H1 (cell line): Measurements from ENCODE around the gene MRFAP1.

ENCODE experiments used
- ASH2L ChIP-seq: fragments of 200-600, 300-600 bp; sonication (generic); IDR thresholded peaks from one replicate; pipeline ENCODE4 v1.7.1; 2017; ENCODE audit warnings: low read length
- CBX5 ChIP-seq: fragments of 300-800, 300-1000 bp; sonication (generic); IDR thresholded peaks from 2 replicates; pipeline ENCODE4 v1.7.1; 2016; ENCODE audit warnings: antibody characterized with exemption, low read length, low read depth
- CREB1 ChIP-seq: IDR thresholded peaks from 2 replicates; pipeline ENCODE4 v1.6.1; 2012; ENCODE audit warnings: inconsistent platforms
- CTCF ChIP-seq, 3 experiments: IDR thresholded peaks; 1 replicate in 2 of 3; 2 replicates in 1 of 3; pipeline versions ENCODE4 v1.5.1 to v1.6.1; 2011; ENCODE audit warnings: low read length in 3 of 3, mild to moderate bottlenecking in 3 of 3, inconsistent platforms in 2 of 3, low read depth in 1 of 3, moderate library complexity in 1 of 3; ENCODE audit not compliant: insufficient read depth in 1 of 3; ENCODE audit errors: control extremely low read depth in 1 of 3
- EP300 ChIP-seq, 2 experiments: IDR thresholded peaks; 1 replicate in 1 of 2; 2 replicates in 1 of 2; pipeline ENCODE4 v1.6.1; 2011 to 2012; ENCODE audit warnings: low read depth in 2 of 2, low read length in 2 of 2, mild to moderate bottlenecking in 2 of 2, borderline replicate concordance in 1 of 2, inconsistent platforms in 1 of 2, moderate library complexity in 1 of 2
- FOSL1 ChIP-seq: IDR thresholded peaks from 2 replicates; pipeline ENCODE4 v1.6.1; 2011; ENCODE audit warnings: mild to moderate bottlenecking, low read depth, low read length, moderate library complexity; ENCODE audit not compliant: insufficient read depth
- MAX ChIP-seq: IDR thresholded peaks from 2 replicates; pipeline ENCODE4 v1.6.1; 2012; ENCODE audit warnings: inconsistent platforms
- POLR2A ChIP-seq, 2 experiments: IDR thresholded peaks; 1 replicate in 1 of 2; 2 replicates in 1 of 2; pipeline ENCODE4 v1.6.1; 2011; ENCODE audit warnings: low read depth in 2 of 2, low read length in 2 of 2, mild to moderate bottlenecking in 2 of 2; ENCODE audit errors: control extremely low read depth in 1 of 2
- POLR2AphosphoS5 ChIP-seq: IDR thresholded peaks from 2 replicates; pipeline ENCODE4 v1.6.1; 2011; ENCODE audit warnings: low read depth, low read length
- RAD21 ChIP-seq, 2 experiments: IDR thresholded peaks in 1 of 2; conservative IDR thresholded peaks in 1 of 2; 2 replicates each; pipeline ENCODE4 v1.6.1; 2011; ENCODE audit warnings: low read depth in 2 of 2, low read length in 2 of 2, improper control_type of control experiment in 1 of 2, inconsistent platforms in 1 of 2, mild to moderate bottlenecking in 1 of 2, moderate library complexity in 1 of 2
- RBBP5 ChIP-seq: IDR thresholded peaks from 2 replicates; pipeline ENCODE4 v1.7.1; 2012; ENCODE audit warnings: low read depth, mild to moderate bottlenecking, inconsistent platforms, low read length, moderate library complexity, borderline replicate concordance
- TCF12 ChIP-seq: IDR thresholded peaks from 2 replicates; pipeline ENCODE4 v1.6.1; 2011; ENCODE audit warnings: low read depth, mild to moderate bottlenecking, low read length
- ZNF274 ChIP-seq: IDR thresholded peaks from 2 replicates; pipeline ENCODE4 v1.7.0; 2012; ENCODE audit warnings: low read length, borderline replicate concordance; ENCODE audit errors: extremely low read depth

DNA sequence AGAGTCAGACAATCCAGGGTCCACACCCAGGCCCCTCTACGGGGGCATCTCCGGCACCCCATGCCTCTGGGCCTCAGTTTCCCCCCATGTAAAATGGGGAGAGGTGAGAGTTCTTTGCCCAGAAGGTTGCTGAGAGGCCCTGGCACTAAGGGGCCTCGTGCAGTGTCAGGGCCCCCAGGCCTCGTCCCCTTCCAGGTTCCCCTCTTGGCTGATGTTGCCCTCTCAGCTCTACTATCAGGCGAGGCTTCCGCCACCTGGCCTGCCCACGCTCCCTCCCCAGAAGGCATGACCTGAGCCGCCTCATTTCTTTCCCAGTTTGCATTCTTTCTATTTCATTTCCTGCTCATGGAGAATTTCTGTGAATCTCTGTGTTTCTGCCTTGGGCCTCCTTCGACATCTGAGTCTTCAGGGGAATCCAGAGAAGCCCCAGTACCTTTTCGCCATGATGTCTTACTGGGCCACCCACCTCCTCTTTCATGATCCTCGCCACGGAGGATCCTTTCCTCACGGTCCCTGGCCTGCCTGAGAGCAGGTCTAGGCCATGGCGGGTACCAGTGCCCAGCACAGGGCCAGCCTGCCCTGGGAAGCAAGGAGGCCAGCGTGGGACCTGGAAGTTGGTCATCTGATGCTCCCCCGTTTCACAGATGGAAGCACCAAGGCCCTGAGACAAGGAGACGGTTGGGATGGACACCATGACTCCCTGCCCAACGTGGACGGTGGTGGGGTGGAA is 21.9 kb upstream of the MRFAP1 start:
- no peak for TF ChIP-seq CREB1
- no peak for TF ChIP-seq EP300 (IDR thresholded peaks at IDR 0.05; ENCODE audit: borderline replicate concordance in 1 of 2, low read depth in 2 of 2, low read length in 2 of 2)
- no peak for TF ChIP-seq POLR2A (IDR thresholded peaks at IDR 0.05; ENCODE audit: control extremely low read depth in 1 of 2, low read depth in 2 of 2, low read length in 2 of 2)
- no peak for TF ChIP-seq FOSL1
- no peak for TF ChIP-seq ZNF274
- TF ChIP-seq CBX5 = no peak
- TF ChIP-seq MAX = no peak
- no peak for TF ChIP-seq RAD21 (IDR thresholded peaks at IDR 0.05 in 1 of 2, conservative IDR thresholded peaks at IDR 0.05 in 1 of 2; ENCODE audit: low read depth in 2 of 2, low read length in 2 of 2)
- no peak for TF ChIP-seq RBBP5
- no peak for TF ChIP-seq CTCF (IDR thresholded peaks at IDR 0.05; ENCODE audit: control extremely low read depth in 1 of 3, insufficient read depth in 1 of 3, low read depth in 1 of 3, low read length in 3 of 3)
- TF ChIP-seq ASH2L = no peak
- no peak for TF ChIP-seq POLR2AphosphoS5
- no peak for TF ChIP-seq TCF12
